ENCODE measurements around the gene PNCK.

PNCK gene

DNA sequence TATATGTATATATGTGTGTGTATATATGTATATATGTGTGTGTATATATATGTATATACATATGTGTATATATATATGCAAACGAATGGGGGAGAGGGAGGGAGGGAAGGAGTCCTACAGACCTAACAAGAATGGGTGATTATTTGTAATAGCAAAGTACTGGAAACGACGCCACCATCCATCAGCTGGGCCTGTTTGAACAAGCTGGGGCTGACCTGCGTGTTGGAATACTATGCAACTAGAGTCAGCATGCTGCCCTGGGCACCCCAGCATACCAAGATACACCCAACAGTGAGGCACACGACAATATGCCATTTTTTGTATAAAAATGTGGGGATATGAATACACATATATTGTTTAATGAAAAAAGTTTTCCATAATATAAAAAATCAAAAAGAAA is 53.0 kb downstream of the PNCK start:
- no peak overlapping the region for H3K4me3 ChIP-seq (ENCODE audit: low read depth, low read length)
- TF ChIP-seq, protein P1, sequence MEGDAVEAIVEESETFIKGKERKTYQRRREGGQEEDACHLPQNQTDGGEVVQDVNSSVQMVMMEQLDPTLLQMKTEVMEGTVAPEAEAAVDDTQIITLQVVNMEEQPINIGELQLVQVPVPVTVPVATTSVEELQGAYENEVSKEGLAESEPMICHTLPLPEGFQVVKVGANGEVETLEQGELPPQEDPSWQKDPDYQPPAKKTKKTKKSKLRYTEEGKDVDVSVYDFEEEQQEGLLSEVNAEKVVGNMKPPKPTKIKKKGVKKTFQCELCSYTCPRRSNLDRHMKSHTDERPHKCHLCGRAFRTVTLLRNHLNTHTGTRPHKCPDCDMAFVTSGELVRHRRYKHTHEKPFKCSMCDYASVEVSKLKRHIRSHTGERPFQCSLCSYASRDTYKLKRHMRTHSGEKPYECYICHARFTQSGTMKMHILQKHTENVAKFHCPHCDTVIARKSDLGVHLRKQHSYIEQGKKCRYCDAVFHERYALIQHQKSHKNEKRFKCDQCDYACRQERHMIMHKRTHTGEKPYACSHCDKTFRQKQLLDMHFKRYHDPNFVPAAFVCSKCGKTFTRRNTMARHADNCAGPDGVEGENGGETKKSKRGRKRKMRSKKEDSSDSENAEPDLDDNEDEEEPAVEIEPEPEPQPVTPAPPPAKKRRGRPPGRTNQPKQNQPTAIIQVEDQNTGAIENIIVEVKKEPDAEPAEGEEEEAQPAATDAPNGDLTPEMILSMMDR (IDR thresholded peaks at IDR 0.05; ENCODE audit: borderline replicate concordance, insufficient read depth, low read depth, low read length): no peak

Data from GM12875 (cell line).